Measurements from ENCODE around the gene PLTP. TPM values are rescaled to one million over a fixed set of nuclear protein-coding genes. Genes with fewer than 3 reads are reported as not detected.
"Not testable (repeated sequence)": the region's sequence is repeated elsewhere in the genome, so short reads cannot be mapped to it uniquely, and the experiment has no call there.

PLTP gene
- total RNA-seq, 1 experiment from 2014 or later: 42.6 TPM

DNA sequence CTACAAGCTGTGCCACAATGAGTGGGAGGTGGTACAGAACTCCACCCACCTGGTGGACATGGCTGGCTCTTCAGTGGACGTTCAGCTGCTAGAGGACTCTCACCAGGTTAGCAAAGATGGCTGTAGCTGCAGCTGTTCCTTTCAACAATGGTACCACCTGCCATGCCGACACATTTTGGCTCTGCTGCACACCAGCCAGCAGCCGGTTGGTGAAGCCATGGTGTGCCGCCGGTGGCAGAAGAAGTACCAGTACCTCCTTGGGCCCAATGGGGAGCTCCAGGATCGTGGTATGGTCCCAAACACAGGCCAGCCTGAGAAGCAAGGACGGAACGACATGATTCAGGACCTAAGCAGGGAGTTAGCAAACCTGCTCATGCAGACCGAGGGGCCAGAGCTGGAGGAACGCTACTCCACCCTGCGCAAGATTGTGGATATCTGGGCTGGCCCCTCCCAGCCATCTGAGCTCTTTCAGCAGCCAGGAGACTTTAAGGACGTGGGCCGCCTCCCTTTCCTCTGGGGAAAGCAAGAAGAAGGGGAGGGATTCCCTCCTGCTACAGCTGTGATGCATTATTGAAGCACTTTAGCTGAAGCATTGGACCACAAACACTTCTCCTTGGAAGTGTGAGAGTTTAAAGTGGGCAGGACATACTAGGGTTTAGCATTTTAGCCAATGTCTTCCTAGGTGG lies 33.7 kb downstream of the PLTP start:
- Mint-ChIP-seq H3K4me1 (ENCODE audit: low read depth, unreplicated experiment) (peaks cover 19% of the 10 kb centered on the region), H3K4me3 (ENCODE audit: unreplicated experiment) (no peak overlapping the region), H3K27ac (ENCODE audit: unreplicated experiment) (no peak overlapping the region), H3K9me3 (ENCODE audit: unreplicated experiment) (no peaks in the 10 kb centered on the region), H3K27me3 (ENCODE audit: insufficient read depth, unreplicated experiment) (no peaks in the 10 kb centered on the region), H3K36me3 (ENCODE audit: insufficient read depth, unreplicated experiment) (peaks cover 21% of the 10 kb centered on the region)
- Histone ChIP-seq H3K36me3 (ENCODE audit: control insufficient read depth, insufficient read depth, low read length) (peaks cover 5% of the 10 kb centered on the region), H3K4me1 (no peaks in the 10 kb centered on the region), H3K4me3 (ENCODE audit: low read depth, low read length) (no peak overlapping the region), H3K9me3 (no peaks in the 10 kb centered on the region), H3K27me3 (replicated peaks; ENCODE audit: control insufficient read depth, insufficient read depth, low read length) (no peaks in the 10 kb centered on the region)
- no TSS peak for BruUV-seq (replicated peaks)
- DNase-seq: no peak
- ChIA-PET POLR2A (no interaction called here), CTCF (interaction anchor here (1.0 kb wide), 1 partner anchor 13 kb away, joined by 4 read pairs; the partner anchor contains the start of genes CTSA and NEURL2)
- intact Hi-C loops (cut with micrococcal nuclease; ENCODE audit: unreplicated experiment): no loop called here
- TF ChIP-seq, protein P1, sequence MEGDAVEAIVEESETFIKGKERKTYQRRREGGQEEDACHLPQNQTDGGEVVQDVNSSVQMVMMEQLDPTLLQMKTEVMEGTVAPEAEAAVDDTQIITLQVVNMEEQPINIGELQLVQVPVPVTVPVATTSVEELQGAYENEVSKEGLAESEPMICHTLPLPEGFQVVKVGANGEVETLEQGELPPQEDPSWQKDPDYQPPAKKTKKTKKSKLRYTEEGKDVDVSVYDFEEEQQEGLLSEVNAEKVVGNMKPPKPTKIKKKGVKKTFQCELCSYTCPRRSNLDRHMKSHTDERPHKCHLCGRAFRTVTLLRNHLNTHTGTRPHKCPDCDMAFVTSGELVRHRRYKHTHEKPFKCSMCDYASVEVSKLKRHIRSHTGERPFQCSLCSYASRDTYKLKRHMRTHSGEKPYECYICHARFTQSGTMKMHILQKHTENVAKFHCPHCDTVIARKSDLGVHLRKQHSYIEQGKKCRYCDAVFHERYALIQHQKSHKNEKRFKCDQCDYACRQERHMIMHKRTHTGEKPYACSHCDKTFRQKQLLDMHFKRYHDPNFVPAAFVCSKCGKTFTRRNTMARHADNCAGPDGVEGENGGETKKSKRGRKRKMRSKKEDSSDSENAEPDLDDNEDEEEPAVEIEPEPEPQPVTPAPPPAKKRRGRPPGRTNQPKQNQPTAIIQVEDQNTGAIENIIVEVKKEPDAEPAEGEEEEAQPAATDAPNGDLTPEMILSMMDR (IDR thresholded peaks at IDR 0.05; ENCODE audit: insufficient read depth in 1 of 2, low read depth in 1 of 2, low read length in 1 of 2, severe bottlenecking in 1 of 2, unreplicated experiment in 1 of 2): no peak

DNA sequence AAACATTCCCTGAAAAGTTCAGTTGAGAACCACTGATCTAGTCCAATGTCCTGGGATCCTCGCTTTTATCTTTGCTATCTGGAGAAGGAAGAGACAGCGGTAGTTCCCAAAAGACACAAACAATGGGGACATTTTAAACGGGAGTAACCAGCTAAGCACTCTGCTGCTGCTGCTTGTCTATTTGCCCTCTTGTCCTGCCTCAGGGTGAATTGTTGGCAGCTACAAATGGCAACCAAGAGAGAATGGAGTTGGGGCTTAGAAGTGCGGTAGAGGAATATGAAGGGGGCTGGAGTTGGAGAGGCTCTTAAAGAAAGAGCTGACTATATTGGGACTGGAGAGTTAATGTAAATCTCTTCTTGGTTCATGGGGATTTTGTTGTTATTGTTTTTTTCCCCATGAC lies 37.4 kb downstream of the PLTP start:
- intact Hi-C loops (cut with micrococcal nuclease; ENCODE audit: unreplicated experiment): no loop called here
- H3K27me3 Mint-ChIP-seq (ENCODE audit: insufficient read depth, unreplicated experiment): no peaks in the 10 kb centered on the region
- no peak overlapping the region for H3K27ac Mint-ChIP-seq (ENCODE audit: unreplicated experiment)
- TF ChIP-seq, protein P1 (IDR thresholded peaks at IDR 0.05; ENCODE audit: insufficient read depth in 1 of 2, low read depth in 1 of 2, low read length in 1 of 2, severe bottlenecking in 1 of 2, unreplicated experiment in 1 of 2): no peak
- no TSS peak for BruUV-seq (replicated peaks)
- peaks cover 6% of the 10 kb centered on the region for H3K4me1 Mint-ChIP-seq (ENCODE audit: low read depth, unreplicated experiment)
- no peaks in the 10 kb centered on the region for H3K27me3 ChIP-seq (replicated peaks; ENCODE audit: control insufficient read depth, insufficient read depth, low read length)
- no peaks in the 10 kb centered on the region for H3K4me1 ChIP-seq
- CTCF ChIA-PET: no interaction called here
- POLR2A ChIA-PET: interaction anchor here (0.7 kb wide), 1 partner anchor 11 kb away, joined by 3 read pairs; no protein-coding TSS in a partner anchor
- H3K4me3 Mint-ChIP-seq (ENCODE audit: unreplicated experiment): no peak overlapping the region
- DNase-seq: no peak
- H3K36me3 ChIP-seq (ENCODE audit: control insufficient read depth, insufficient read depth, low read length): peaks cover 4% of the 10 kb centered on the region; the same call in 1 of the 2 replicates
- H3K9me3 ChIP-seq: no peaks in the 10 kb centered on the region
- H3K9me3 Mint-ChIP-seq (ENCODE audit: unreplicated experiment): no peaks in the 10 kb centered on the region
- no peak overlapping the region for H3K4me3 ChIP-seq (ENCODE audit: low read depth, low read length)
- H3K36me3 Mint-ChIP-seq (ENCODE audit: insufficient read depth, unreplicated experiment): peaks cover 4% of the 10 kb centered on the region

DNA sequence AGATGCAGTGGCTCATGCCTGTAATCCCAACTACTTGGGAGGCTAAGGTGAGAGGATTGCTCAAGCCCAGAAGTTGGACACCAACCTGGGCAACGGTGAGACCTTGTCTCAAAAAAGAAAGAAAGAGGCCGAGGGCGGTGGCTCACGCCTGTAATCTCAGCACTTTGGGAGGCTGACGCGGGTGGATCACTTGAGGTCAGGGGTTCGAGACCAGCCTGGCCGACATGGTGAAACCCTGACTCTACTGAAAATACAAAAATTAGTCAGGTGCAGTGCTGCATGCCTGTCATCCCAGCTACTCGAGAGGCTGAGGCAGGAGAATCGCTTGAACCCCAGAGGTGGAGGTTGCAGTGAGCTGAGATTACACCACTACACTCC lies 37.9 kb downstream of the PLTP start:
- BruUV-seq (replicated peaks); H3K9me3 Mint-ChIP-seq (ENCODE audit: unreplicated experiment); CTCF ChIA-PET; H3K9me3 ChIP-seq; H3K27ac Mint-ChIP-seq (ENCODE audit: unreplicated experiment); POLR2A ChIA-PET; H3K36me3 Mint-ChIP-seq (ENCODE audit: insufficient read depth, unreplicated experiment); H3K4me3 ChIP-seq (ENCODE audit: low read depth, low read length); intact Hi-C loops (cut with micrococcal nuclease; ENCODE audit: unreplicated experiment); DNase-seq; H3K4me1 ChIP-seq; H3K4me3 Mint-ChIP-seq (ENCODE audit: unreplicated experiment); H3K4me1 Mint-ChIP-seq (ENCODE audit: low read depth, unreplicated experiment); H3K27me3 Mint-ChIP-seq (ENCODE audit: insufficient read depth, unreplicated experiment); H3K36me3 ChIP-seq (ENCODE audit: control insufficient read depth, insufficient read depth, low read length); H3K27me3 ChIP-seq (replicated peaks; ENCODE audit: control insufficient read depth, insufficient read depth, low read length): not testable (repeated sequence)
